Stimulated activated CD4-positive, alpha-beta T cell treated with anti-CD3 and anti-CD28 coated beads, Interleukin-2, amount 100 ng/mL, for 48 hours (primary cell): ENCODE results near the gene KCNJ8.
"Not testable (repeated sequence)": the region's sequence is repeated elsewhere in the genome, so short reads cannot be mapped to it uniquely, and the experiment has no call there.

ENCODE experiments used
- DNase-seq, 2 donors: peaks; one replicate each; pipeline ENCODE4 v3.0.0-alpha.2; 2020

Gene KCNJ8

DNA sequence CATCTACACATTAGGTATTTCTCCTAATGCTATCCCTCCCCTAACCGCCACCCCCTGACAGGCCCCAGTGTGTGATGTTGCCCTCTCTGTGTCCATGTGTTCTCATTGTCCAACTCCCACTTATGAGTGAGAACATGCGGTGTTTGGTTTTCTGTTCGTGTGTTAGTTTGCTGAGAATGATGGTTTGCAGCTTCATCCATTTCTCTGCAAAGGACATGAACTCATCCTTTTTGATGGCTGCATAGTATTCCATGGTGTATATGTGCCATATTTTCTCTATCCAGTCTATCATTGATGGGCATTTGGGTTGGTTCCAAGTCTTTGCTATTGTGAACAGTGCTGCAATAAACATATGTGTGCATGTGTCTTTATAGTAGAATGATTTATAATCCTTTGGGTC lies 8.2 kb upstream of the KCNJ8 start:
- DNase-seq, result not testable (repeated sequence)

DNA sequence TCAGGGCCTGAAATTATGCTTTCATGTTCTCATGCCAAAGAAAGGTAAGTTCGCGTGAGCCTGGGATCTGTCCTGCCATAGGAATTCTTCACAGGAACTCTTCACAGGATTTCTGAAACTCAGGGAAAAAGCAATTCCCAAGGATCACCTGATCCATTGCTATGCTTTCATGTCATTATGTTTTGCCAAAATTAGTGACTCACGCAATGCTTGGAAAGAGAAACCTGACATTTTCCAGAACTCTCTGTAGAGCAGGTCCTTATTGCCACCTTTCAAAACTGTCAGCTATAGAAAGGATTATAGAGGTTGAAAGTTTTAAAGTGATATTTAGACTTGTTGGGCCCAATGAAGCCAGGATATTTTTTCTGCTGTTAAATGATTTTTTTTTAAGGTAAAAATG lies 6.3 kb upstream of the KCNJ8 start:
- DNase-seq, result no peak

DNA sequence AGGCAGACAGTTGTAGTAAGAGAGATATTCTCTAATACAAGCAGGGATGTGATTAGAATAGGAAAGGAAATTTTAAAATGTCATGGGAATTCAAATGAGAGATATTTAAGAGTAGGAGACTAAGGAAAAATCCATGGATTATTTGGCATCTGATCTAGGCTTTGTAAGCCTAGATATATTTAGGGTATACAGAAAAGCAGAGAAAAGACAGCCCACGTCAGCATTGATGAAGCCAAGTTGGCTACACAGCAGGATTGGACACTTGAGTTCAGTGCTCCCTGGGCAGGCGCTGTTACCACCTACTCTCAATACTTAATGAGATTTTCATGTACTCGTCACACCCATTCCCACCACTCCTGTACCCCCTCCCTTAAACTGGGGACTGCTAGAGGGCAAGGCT lies 1.7 kb upstream of the KCNJ8 start:
- DNase-seq, result no peak

DNA sequence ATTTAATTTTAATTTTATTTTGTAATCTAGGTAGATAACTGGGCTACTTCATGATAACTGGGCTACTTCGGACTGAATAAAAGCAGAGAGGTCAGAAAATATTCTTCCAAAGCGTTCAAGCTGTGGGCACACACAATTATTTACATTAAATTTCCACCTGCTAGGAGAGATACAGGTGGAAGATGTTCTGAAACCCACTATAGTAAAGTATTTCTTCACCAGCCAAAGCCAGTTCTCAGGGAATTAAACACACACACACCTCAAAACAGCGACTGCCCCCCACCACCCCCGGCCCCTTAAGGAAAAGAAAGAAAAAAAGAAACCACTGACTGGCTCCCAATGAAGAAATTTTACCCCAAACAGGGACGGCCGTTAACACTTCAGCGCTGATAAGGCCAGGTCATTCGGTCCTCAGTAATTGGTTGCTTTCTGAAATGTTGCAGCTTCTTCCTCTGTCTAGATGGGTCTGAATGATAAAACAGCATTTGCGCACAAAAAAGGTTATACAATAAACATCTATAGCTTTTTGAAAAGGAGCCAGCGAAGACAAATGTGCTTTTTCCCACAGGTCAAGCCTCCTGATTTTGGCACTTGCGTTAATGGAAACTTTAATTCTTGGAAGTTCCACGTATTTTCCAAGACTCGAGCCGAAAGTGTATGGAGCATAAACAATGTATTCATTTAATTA lies 771 bp upstream of the KCNJ8 start:
- no peak for DNase-seq

DNA sequence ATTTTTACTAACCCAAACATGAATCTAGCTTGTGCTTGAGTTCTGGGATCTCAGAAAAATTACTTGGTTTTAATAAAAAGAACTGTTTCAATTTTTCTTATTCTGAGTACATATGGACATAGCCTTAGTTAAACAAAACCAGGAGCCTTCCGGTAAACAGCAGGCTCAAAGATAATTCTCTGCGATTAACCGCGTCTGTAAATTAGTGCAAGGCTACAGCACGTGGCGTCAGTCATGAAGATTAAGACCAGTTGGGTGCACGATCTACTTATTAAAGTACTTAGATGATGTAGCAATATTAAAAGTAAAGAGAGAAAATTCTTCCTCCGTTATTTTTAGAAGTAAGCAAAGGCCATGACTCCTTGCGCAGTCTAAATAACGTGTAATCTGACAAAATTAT lies 700 bp downstream of the KCNJ8 start:
- no peak for DNase-seq

DNA sequence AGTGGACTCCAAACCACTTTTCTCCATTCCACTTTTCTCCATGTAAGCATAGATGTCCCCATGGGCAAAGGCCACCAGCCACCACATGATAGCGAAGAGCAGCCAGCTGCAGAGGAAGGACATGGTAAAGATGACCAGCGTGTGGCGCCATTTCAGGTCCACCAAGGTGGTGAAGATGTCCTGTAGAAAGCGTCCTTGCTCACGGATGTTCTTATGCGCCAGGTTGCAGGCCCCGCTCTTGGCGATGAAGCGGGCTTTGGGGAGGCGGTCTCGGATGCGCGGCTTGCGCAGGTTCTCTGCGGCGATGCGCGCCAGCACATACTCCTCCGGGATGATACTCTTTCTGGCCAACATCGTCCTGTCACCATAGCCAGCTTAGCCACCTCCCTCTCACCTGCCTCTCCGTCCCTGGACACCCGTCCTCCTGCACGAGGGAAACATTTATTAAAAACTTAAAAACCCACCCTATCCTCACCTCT lies 1.2 kb downstream of the KCNJ8 start:
- DNase-seq, result peak in 1 of 2 donors; percentile 1

DNA sequence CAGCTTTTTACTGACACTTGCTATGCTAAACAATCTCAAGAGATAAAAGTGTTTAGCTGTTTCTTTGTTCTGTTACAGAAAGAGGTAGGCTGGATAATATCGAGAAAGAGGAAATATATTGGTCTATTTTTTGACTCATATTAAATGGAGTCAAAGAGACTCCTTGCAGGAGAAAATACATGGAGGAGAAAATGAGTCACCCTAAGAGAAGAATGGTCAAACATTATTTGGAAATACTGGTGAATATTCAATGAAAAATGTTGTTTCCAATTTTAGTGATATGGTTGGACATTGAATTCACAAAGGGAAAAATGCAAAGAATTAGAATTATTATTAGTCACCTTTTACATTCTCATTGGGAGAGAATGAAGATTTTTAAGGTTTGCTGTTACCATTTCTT lies 3.2 kb downstream of the KCNJ8 start:
- DNase-seq, result no peak

DNA sequence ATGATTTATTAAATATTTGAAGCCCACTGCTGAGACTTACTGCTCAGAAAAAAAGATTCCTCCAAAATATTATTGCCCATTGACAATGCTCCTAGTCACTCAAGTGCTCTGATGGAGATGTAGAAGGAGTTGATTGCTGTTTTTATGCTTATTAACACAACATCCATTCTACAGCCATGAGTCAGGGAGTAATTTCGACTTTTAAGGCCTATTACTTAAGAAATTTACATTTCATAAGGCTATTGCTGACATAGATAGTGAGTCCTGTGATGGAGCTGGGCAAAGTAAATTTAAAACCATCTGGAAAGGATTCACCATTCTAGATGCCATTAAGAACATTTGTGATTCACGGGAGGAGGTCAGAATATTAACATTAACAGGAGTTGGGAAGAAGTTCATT lies 5.2 kb downstream of the KCNJ8 start:
- DNase-seq, result no peak

DNA sequence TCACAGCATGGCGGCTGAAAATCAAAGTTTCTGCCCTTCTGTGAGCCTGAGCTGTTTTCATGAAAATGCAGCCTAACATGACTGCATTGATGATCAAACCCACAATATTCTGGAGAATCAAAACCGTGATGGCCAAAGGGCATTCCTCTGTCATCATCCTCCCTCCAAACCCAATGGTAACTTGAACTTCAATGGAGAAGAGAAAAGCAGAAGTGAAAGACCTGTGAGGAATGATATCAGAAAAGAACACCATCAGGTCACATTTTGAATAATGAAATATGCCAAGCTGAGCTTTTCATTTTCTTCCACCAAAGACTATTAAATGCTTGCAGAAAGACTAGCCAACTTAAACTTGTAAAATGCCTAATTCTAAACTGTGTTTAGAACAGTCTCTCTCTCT lies 8.1 kb downstream of the KCNJ8 start:
- DNase-seq, result no peak

DNA sequence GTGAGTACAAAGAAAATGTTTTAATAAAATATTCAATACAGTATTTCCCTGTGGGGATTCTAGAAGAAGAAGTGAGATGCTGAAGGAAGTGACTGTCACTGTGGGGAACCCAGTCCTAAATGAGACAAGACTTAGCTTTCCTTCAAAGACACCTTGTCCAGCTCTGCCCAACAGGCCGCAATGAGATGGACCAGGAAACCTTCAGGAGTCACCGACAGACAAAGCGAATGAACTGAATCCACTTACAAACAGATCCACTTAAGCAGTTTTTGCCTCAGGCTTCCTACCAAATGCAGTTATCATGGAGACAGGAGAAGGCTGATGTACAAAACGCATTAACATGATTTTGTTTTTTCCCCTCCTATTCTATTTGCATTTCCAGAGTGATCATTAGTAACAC lies 9.6 kb downstream of the KCNJ8 start:
- no peak for DNase-seq

DNA sequence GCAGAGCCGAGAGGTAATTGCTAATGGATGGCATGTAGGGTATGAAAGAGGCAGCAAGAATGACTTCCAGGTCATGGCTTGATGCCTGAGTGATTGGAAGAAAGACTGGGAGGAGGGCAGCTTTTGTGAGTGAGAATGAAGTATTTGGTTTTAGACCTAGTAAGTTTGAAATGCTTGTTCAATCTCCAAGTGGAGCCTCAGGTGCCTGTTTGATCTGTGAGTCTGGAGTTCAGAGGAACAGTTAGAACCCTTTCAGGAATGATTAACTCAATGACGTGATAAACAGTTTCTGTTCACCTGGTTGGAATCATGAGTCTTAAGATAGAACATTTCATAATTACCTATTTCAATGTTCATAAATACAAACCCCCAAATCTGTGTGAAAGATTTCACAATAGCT lies 10.4 kb downstream of the KCNJ8 start:
- DNase-seq, result no peak

DNA sequence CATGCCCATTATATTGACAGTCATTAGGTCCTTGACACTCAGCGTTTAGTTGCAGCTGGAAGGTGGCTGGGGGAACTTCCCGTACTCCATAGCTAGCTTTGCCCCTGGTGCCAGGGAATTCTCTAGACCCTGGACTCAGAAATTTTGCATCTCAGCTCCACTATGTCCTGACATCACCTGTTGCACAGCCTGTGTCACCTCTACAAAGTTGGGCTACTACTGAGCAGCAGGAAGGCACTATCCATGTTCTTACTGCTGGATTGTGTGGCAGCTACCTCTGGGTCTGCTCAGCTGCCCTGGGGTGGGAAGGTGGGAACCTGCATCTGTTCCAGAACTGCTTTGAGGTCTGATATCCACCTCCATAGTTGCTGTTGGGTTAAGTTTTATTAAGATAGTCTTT lies 11.0 kb downstream of the KCNJ8 start:
- DNase-seq, result no peak

DNA sequence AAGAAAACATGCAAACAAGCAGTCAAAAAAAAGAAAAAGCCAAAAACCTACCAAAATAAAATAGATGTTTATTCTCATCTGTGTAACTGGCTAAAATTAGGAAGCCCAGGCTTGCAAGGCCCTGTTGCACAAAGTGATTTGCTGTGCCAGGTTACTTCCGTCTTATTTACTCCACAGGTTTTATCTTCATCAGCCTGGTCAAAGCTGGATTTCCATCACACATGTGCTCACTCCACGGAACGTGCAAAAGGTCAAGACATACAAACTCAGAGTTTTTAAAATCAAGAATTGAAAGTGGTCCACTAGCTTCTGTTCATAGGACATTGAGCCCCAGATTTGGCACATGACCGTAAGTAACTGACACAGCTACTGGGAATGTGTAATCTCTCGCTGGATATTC lies 14.8 kb downstream of the KCNJ8 start:
- no peak for DNase-seq

DNA sequence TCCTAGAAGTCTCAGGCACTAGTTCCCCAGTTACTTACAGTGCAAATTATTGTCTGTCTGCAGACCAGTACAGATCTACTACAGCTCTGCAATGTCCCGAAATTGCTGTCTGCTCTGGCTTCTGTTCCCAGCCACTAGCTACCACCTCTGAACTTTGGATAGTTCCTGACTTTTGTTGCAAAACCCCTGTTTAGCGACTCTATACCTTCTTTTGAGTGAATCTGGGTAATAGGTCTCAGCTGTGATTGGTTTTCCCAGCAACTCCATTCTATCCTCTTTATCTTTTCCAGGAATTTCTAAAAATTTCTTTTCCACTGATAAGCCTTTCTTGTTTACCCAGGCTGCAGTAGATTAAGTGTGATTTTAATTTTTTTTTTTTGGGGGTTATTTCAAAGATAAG lies 16.8 kb downstream of the KCNJ8 start:
- no peak for DNase-seq

DNA sequence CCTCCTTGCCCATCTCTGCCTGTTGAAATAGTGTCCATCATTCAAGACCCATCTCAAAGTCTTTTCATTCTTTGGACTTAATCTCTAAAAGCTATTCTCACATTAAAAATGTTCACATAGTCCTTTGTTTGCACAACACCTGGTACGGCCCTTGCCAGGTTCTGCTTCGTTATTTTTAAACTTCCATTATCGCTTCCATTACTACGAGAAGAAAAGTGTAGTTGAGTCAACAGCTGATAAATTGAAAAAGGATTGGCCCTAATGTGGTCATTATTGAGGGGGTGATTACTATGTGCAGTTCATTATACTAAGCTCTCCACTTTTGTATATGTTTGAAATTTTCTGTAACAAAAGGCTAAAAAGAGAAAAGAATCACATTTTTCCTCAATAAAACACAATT lies 17.8 kb downstream of the KCNJ8 start:
- no peak for DNase-seq

DNA sequence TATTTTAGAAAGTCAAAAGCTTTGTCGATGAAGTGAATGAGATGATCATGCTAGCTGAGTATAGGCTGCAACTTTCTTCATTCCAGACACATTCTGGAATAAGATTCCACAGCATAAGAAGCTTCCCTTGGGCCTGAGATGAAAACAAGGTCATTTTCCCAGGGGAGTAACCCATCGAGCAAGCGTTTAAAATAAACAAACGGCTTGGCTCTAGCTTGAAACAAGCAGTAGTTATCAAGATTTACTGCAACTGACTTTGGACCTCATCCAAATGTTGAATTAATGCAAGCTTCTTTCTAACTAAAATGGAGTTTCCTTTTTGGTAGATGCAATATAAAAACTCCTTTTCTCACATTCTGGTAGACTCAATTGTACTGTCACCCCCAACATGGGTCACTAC lies 23.0 kb downstream of the KCNJ8 start:
- no peak for DNase-seq

DNA sequence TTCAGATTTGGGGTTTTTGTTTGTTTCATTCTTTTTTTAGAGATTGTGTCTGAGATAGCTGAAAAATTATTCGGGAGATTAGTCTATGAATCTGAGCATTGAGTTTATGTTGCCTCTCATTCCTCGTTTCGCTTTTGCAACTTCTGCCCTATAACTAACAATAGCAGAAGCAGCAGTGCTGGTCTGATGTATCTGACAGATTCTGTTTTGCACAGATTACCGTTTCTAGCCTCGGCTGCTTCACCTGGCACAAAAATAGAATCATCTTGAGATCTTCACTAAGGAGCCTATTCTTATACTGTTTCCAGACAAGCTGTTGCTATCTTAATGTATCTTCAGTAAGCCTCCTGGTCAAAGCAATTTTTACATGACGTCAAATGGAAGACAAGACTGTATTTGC lies 29.2 kb downstream of the KCNJ8 start:
- no peak for DNase-seq

DNA sequence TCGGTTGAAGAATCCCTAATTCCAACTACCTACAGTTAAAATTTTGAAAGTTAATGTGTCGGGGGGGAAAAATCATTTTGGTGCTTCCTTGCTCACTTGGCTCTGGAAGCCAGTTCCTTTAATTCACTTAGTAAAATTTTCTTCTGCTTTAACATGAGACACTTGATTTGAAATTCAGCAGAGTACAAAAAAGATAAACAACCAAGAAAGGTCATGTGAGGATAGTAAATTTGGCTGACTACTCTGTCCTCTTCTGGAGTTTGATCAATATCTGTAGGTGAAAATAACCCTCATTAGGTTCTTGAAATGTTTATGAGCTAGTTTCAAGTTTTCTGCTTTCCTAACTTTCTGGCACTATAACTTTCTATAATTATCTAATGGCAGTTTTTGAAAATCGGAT lies 43.4 kb downstream of the KCNJ8 start:
- DNase-seq, result no peak

DNA sequence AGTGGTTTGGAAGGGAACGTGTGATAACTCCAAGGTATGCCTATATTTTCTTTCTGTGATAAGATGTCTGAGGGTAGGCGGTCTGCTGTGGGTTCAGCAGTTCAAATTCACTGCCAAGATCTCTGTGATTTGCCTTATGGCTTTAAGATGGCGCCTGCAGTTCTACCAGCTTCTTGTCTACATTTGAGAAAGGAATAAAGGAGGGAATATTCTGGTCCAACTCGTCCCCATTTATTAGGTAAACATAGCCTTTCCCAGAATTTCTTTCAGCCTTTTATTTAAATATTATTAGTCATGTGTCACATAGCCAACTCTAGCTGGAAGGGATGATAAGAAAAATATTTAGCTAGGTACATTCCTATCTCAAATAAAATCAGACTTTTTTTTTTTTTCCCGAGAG lies 48.8 kb downstream of the KCNJ8 start:
- DNase-seq, result no peak

DNA sequence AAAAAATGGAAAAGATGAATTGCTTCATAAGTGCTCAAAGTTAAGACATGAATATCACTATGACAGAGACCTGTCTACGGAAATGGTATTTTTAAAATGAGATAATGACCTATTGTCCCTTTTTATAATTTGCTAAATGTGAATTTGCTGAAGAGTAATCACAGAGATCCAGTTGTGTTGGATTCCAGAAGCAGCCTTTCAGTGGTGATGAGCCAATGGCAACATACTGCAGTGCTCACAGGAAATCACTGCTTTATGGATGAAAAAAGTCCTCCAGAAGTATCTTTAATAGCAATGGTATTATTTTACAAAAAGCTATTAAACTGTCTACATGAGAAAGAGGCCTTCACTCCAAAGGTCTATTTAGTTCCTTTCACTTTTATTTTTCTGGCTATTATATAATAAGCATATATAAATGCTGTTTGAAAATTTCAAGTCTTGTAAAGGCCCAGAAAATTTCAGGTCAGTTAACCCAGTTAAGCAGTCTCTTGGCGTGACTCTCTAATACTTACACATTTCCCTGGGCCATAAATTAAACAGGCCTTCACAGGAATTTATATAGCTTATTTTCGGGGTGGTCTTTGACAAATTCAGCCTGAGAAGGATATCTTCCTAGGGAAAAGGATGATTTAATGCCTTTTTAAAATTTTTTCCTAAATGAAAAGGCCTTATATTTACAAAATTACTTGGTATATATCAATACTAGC lies 55.4 kb downstream of the KCNJ8 start:
- no peak for DNase-seq

DNA sequence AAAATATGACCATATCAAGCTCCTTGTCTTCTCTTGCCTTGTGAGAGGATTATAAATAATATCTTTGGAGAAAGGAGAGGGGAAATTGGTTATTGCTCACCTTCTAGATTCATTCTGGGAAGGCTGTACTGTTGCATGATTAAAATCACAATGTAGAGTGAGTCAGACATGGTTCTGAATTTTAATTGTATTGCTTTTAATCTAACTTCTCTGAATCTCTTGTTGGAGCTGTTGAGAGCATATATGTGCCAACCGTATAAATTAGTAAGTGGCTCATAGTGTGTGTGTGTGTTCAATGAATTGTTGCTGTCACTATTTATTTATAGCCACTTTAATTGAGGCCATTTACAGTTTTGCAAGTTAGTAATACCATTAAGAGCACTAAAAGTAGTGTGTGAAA lies 56.1 kb downstream of the KCNJ8 start:
- DNase-seq, result no peak

DNA sequence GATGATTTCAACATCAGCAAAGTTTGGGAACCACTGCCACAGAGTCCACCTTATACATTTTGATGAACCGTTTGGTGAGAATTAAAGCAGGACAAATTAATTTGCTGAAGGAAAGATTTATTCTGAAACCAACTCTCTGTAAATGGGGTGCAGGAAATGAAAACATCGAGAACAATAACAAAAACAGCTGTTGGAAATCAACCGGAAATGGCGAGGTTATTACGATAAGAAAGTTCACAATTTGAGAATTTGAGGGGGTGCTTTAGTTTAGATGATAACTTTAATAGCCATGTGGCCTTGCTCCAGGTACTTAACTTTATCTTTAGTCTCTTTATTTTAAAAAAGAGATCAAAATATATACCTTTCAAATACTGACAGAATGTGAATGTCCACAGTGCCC lies 56.7 kb downstream of the KCNJ8 start:
- no peak for DNase-seq

DNA sequence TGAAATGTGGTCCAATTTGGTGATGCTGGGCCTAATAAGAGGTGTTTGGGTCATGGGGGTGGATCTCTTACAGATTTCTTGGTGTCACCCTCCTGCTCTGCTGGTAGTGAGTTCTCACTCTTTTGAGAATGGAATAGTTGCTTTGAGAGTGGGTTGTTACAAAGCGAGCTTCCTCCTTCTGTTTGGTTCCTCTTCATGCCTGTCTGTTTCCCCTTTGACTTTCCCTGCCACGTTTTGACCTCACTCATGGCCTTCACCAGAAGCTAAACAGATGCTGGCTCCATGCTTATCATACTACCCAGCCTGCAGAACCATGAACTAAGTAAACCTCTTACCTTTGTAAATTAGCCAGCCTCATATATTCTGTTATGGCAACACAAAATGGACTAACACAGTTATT lies 59.1 kb downstream of the KCNJ8 start:
- DNase-seq, result no peak
